Adrenal gland (tissue), 12 donors: ENCODE results near the gene SUPT5H. TPM values are rescaled to one million over a fixed set of nuclear protein-coding genes. Genes with fewer than 3 reads are reported as not detected.

Experiments used
- DNase-seq, 7 donors: peaks; one replicate each; pipeline ENCODE4 v3.0.0-alpha.2; 2019 to 2020
- H3K27ac ChIP-seq, 5 donors: fragments of 200-600 bp; sonication (generic) in 4 of 5; 1 replicate in 3 of 5; 2 replicates in 2 of 5; pipeline versions ENCODE4 v1.5.1 to v1.8.0; 2016 to 2020; ENCODE audit warnings: mild to moderate bottlenecking in 1 of 5
- H3K27me3 ChIP-seq: fragments of 200-600 bp; 2 replicates; pipeline ENCODE4 v1.8.0; 2021
- H3K36me3 ChIP-seq, 2 donors: fragments of 200-600 bp; replicated peaks in 1 of 2; 1 replicate in 1 of 2; 2 replicates in 1 of 2; pipeline versions ENCODE4 v1.5.1 to v1.8.0; 2018 to 2022
- H3K4me1 ChIP-seq, 2 donors: fragments of 200-600 bp; replicated peaks in 1 of 2; 1 replicate in 1 of 2; 2 replicates in 1 of 2; pipeline versions ENCODE4 v1.5.1 to v1.8.0; 2018 to 2021
- H3K4me3 ChIP-seq, 4 donors: fragments of 200-600 bp; sonication (generic) in 3 of 4; one replicate each; pipeline ENCODE4 v1.5.1; 2016 to 2018
- H3K9me3 ChIP-seq, 3 donors: fragments of 200-600 bp; sonication (generic) in 1 of 3; replicated peaks in 1 of 3; 1 replicate in 2 of 3; 2 replicates in 1 of 3; pipeline versions ENCODE4 v1.5.1 to v1.8.0; 2016 to 2021
- CTCF ChIP-seq, 6 experiments: fragments of 450-650 bp in 4 of 6; fragments of 200-600 bp in 2 of 6; sonication (generic) in 1 of 6; IDR thresholded peaks; 1 replicate in 5 of 6; 2 replicates in 1 of 6; pipeline versions ENCODE4 v1.5.1 to v1.8.0; 2016 to 2021; ENCODE audit warnings: antibody characterized with exemption in 6 of 6, mild to moderate bottlenecking in 2 of 6, moderate library complexity in 1 of 6
- POLR2A ChIP-seq, 2 donors: fragments of 450-650 bp; IDR thresholded peaks; one replicate each; pipeline ENCODE4 v1.6.1; 2017; ENCODE audit warnings: antibody characterized with exemption in 2 of 2, mild to moderate bottlenecking in 2 of 2, moderate library complexity in 1 of 2
- WGBS, 4 donors: extraction: QIAGEN DNeasy Blood & Tissue Kit in 2 of 4; methylation state at CpG; one replicate each; pipeline versions ENCODE4 v1.1.5 to v1.1.7; 2013 to 2017; 5-methylcytosine and 5-hydroxymethylcytosine counted together
- intact Hi-C, 2 donors: fragments of 100-400 bp; cut with DNase I; formaldehyde crosslinking; loops; one replicate each; pipeline versions ENCODE4 v1.14.1 to v1.15.0; 2022 to 2023
- polyA plus RNA-seq, 3 donors: library from polyadenylated mRNA; stranded (reverse); fragments of 200-250 nt in 2 of 3; fragments of 350-450 nt in 1 of 3; fragmentation: Illumina TruSeq in 1 of 3; extraction: RNeasy Lipid Tissue Mini Kit (QIAGEN cat#74804) in 1 of 3; gene quantifications; one replicate each; pipeline ENCODE4 v1.2.3, GENCODE V29; 2013 to 2014
- total RNA-seq, 9 donors: library from RNA; depleted of rRNA in 4 of 9; stranded (reverse); fragments of >200 nt in 4 of 9; fragments of 120-200 nt in 1 of 9; fragmentation: NEBNext Ultra II Directional in 1 of 9; extraction: Animal tissue kit (Norgen Biotek cat#: 25700) in 1 of 9; gene quantifications; one replicate each; pipeline versions ENCODE4 v1.1.0 to v1.2.4, GENCODE V29; 2013 to 2023
- donor health status: healthy with polysubstance abuse.
- donor health status: Bipolar disorder and iron deficiency.
- donor health status: DM: yes; HTN: yes; CAD: no.
- donor health status: DM: no; HTN: no; CAD: no.
- donor health status: DM: no; HTN: no; CAD: no.
- donor health status: DM: yes; HTN: yes; CAD: no.

The SUPT5H gene
- total and polyA plus RNA-seq, 12 donors = 42.0 to 612 (median 99.1) TPM

- 89 to 98% (median 95%) methylated on average over 4 of the region's 4 CpGs for WGBS, 4 donors
- H3K27ac ChIP-seq = peak overlapping the region in 1 of 5 donors; percentile 86
- peaks cover 35 to 52% of the 10 kb centered on the region in 2 donors for H3K4me1 ChIP-seq
- H3K4me3 ChIP-seq = no peak overlapping the region
- no peak for TF ChIP-seq CTCF (IDR thresholded peaks at IDR 0.05)
- no peak for TF ChIP-seq POLR2A (IDR thresholded peaks at IDR 0.05)
- DNase-seq = no peak
- no peaks in the 10 kb centered on the region for H3K9me3 ChIP-seq
- intact Hi-C loops = no loop called here
- no peaks in the 10 kb centered on the region for H3K27me3 ChIP-seq
- peaks cover 0 to 3% of the 10 kb centered on the region in 2 donors for H3K36me3 ChIP-seq
These were observed 45.7 kb upstream of the SUPT5H start for GRCh38 chr19:39399668-39400050.

- peaks cover 35 to 52% of the 10 kb centered on the region in 2 donors for H3K4me1 ChIP-seq
- H3K36me3 ChIP-seq = peaks cover 0 to 3% of the 10 kb centered on the region in 2 donors
- no peak for TF ChIP-seq CTCF (IDR thresholded peaks at IDR 0.05)
- no peak for TF ChIP-seq POLR2A (IDR thresholded peaks at IDR 0.05)
- no peak for DNase-seq
- 80 to 94% (median 92%) methylated on average over 4 of the region's 4 CpGs for WGBS, 4 donors
- no peaks in the 10 kb centered on the region for H3K27me3 ChIP-seq
- H3K9me3 ChIP-seq = no peaks in the 10 kb centered on the region
- intact Hi-C loops = no loop called here
- no peak overlapping the region for H3K4me3 ChIP-seq
- H3K27ac ChIP-seq = no peak overlapping the region
These were observed 45.3 kb upstream of the SUPT5H start for GRCh38 chr19:39400061-39400460.

GRCh38 chr19:39401070-39401548, 44.3 kb upstream of the SUPT5H start:
- peak in 1 of 7 donors; percentile 45 for DNase-seq
- H3K4me1 ChIP-seq = peaks cover 35 to 61% of the 10 kb centered on the region in 2 donors
- peaks cover 0 to under 1% of the 10 kb centered on the region in 2 donors for H3K36me3 ChIP-seq
- peak overlapping the region; percentile 93 to 100 (median 98) for H3K27ac ChIP-seq
- no peaks in the 10 kb centered on the region for H3K27me3 ChIP-seq
- no peaks in the 10 kb centered on the region for H3K9me3 ChIP-seq
- H3K4me3 ChIP-seq = no peak overlapping the region
- intact Hi-C loops = no loop called here
- WGBS, 4 donors = 40 to 55% (median 47%) methylated on average over 3 to 4 of the region's 4 CpGs
- no peak for TF ChIP-seq CTCF (IDR thresholded peaks at IDR 0.05)
- no peak for TF ChIP-seq POLR2A (IDR thresholded peaks at IDR 0.05)

- peak; percentile 74 to 92 (median 89) for DNase-seq
- 24 to 39% (median 28%) methylated on average over 13 to 25 of the region's 25 CpGs for WGBS, 4 donors
- peaks cover 35 to 62% of the 10 kb centered on the region in 2 donors for H3K4me1 ChIP-seq
These were observed 43.6 kb upstream of the SUPT5H start for GRCh38 chr19:39401549-39402345.

More at GRCh38 chr19:39401549-39402345, 43.6 kb upstream of the SUPT5H start:
- Histone ChIP-seq H3K4me3 (no peak overlapping the region), H3K27ac (peak overlapping the region; percentile 93 to 100 (median 98)), H3K36me3 (no peaks in the 10 kb centered on the region), H3K9me3 (no peaks in the 10 kb centered on the region), H3K27me3 (no peaks in the 10 kb centered on the region)
- intact Hi-C loops = no loop called here
- TF ChIP-seq CTCF (IDR thresholded peaks at IDR 0.05) = peak in 2 of 6 experiments; percentile 4 to 11
- TF ChIP-seq POLR2A (IDR thresholded peaks at IDR 0.05) = peak; percentile 34 to 69
